HFFc6 (cell line): ENCODE results near the gene ROBO4. TPM values are rescaled to one million over a fixed set of nuclear protein-coding genes. Genes with fewer than 3 reads are reported as not detected.
A peak's percentile ranks its signal among the peaks of the same experiment; 100 is the strongest.

Experiments used
- DNase-seq: peaks from one replicate; pipeline ENCODE4 v3.0.0-alpha.2; 2018
- H3K27ac Mint-ChIP-seq: 2 replicates; pipeline ENCODE4 v1.8.0; 2020; ENCODE audit warnings: mild to moderate bottlenecking, mixed read lengths
- H3K27me3 Mint-ChIP-seq: 2 replicates; pipeline ENCODE4 v1.8.0; 2021; ENCODE audit warnings: mild to moderate bottlenecking, moderate library complexity, mixed read lengths; ENCODE audit not compliant: insufficient read depth
- H3K36me3 Mint-ChIP-seq: 2 replicates; pipeline ENCODE4 v1.8.0; 2021; ENCODE audit warnings: low read depth, mixed read lengths
- H3K4me1 Mint-ChIP-seq: 2 replicates; pipeline ENCODE4 v1.8.0; 2020; ENCODE audit warnings: low read depth, mixed read lengths
- H3K4me3 Mint-ChIP-seq: 2 replicates; pipeline ENCODE4 v1.8.0; 2020; ENCODE audit warnings: mild to moderate bottlenecking, moderate library complexity, mixed read lengths
- H3K9me3 Mint-ChIP-seq: 2 replicates; pipeline ENCODE4 v1.8.0; 2020; ENCODE audit warnings: mild to moderate bottlenecking, mixed read lengths
- total RNA-seq, 6 experiments: library from RNA; stranded (reverse); fragmentation: NEBNext Ultra II Directional; extraction: Animal tissue kit (Norgen Biotek cat#: 25700); gene quantifications; 2 replicates in 1 of 6; 3 replicates in 5 of 6; pipeline ENCODE4 v1.2.3, GENCODE V29; 2021
- TF ChIP-seq, protein P1 (sequence below): fragments of 200-600 bp; sonication (generic); IDR thresholded peaks from 2 replicates; pipeline ENCODE4 v1.5.0; 2021; ENCODE audit warnings: antibody characterized with exemption, mild to moderate bottlenecking

ROBO4 gene
- total RNA-seq, 6 experiments from 2014 or later: 0.46 to 0.63 (median 0.56) TPM

DNA sequence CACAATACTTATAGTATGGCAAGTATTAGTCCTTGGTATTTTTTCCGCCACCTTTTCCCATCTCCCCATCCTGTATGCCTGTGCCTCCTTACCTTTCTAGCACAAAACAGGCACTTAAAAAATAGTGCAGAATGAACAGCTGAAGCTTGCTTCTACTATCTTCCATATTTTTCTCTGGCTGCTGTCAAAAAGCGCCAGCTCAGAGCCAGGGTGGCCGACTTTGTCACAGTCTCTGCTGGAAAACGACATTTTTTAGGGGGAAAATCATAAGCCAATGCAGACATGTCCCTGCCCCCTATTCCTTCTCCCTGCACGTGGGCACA, 58.9 kb downstream of the ROBO4 start:
- Mint-ChIP-seq H3K4me1 (peaks cover 31% of the 10 kb centered on the region), H3K36me3 (peaks cover 4% of the 10 kb centered on the region; the same call in 1 of the 2 replicates), H3K27ac (no peak overlapping the region), H3K27me3 (peaks cover 43% of the 10 kb centered on the region), H3K4me3 (no peak overlapping the region), H3K9me3 (no peaks in the 10 kb centered on the region)
- TF ChIP-seq, protein P1, sequence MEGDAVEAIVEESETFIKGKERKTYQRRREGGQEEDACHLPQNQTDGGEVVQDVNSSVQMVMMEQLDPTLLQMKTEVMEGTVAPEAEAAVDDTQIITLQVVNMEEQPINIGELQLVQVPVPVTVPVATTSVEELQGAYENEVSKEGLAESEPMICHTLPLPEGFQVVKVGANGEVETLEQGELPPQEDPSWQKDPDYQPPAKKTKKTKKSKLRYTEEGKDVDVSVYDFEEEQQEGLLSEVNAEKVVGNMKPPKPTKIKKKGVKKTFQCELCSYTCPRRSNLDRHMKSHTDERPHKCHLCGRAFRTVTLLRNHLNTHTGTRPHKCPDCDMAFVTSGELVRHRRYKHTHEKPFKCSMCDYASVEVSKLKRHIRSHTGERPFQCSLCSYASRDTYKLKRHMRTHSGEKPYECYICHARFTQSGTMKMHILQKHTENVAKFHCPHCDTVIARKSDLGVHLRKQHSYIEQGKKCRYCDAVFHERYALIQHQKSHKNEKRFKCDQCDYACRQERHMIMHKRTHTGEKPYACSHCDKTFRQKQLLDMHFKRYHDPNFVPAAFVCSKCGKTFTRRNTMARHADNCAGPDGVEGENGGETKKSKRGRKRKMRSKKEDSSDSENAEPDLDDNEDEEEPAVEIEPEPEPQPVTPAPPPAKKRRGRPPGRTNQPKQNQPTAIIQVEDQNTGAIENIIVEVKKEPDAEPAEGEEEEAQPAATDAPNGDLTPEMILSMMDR: no peak
- no peak for DNase-seq

GRCh38 chr11:124837491-124837856, 60.2 kb downstream of the ROBO4 start:
- peaks cover 31% of the 10 kb centered on the region for H3K4me1 Mint-ChIP-seq
- peak; percentile 89 for DNase-seq

DNA sequence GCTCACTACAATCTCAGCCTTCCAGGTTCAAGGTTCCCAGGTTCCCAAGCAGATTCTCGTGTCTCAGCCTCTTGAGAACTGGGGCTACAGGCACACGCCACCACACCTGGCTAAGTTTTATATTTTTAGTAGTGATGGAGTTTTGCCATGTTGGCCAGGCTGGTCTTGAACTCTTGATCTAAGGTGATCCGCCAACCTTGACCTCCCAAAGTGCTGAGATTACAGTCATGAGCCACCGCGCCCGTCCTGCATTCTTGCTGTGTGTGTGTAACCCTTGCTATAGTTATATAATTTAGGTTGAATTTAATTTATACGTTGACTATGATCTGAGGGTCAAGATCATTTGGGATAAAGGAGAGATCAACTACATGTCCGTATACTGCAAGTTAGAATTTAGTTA, 61.7 kb downstream of the ROBO4 start:
- peak overlapping the region; percentile 82 for H3K4me3 Mint-ChIP-seq
- TF ChIP-seq, protein P1: no peak
- no peaks in the 10 kb centered on the region for H3K9me3 Mint-ChIP-seq
- H3K36me3 Mint-ChIP-seq: 0 out of 2 replicates have a peak, but pooled peaks cover 2% of the 10 kb centered on the region
- H3K27me3 Mint-ChIP-seq: peaks cover 22% of the 10 kb centered on the region
- peaks cover 26% of the 10 kb centered on the region for H3K4me1 Mint-ChIP-seq
- no peak for DNase-seq
- H3K27ac Mint-ChIP-seq: peak overlapping the region; percentile 85

More at GRCh38 chr11:124837491-124837856, 60.2 kb downstream of the ROBO4 start:
- Mint-ChIP-seq H3K27me3 (peaks cover 33% of the 10 kb centered on the region), H3K36me3 (peaks cover 4% of the 10 kb centered on the region; the same call in 1 of the 2 replicates), H3K9me3 (no peaks in the 10 kb centered on the region), H3K4me3 (peak overlapping the region; percentile 82; the same call in 1 of the 2 replicates), H3K27ac (peak overlapping the region; percentile 85; the same call in 1 of the 2 replicates)
- TF ChIP-seq, protein P1: peak; percentile 10; the same call in 1 of the 2 replicates

DNA sequence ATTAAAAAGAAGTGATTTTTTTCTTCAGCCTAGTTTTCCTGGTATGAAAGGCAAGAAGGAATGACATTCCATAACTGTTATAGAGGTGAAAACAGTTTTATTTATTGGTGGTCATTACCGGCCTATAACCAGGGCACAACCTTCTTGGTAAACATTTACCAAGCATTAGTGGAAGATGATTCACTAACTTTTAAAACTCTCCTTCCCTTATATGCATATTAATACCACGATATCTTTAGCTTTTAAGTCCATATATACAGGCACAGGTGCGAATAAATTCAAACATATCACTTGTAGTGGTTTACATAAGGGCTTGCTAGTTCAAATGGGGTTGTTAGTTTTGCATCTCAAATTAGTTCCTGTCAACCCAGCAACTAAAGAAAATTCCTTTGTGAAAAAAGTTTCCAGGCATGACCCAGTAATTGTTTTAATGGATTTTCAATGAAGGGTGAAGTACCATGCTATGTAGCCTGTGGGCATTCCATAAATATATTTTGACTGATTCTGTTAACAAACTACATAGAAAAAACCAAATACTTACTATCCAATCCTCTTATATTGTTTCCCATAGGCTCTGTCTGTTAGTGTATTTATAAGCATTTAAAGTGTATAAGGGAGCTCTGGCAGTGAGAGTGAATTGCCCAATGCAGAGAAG, 63.0 kb downstream of the ROBO4 start:
- H3K27me3 Mint-ChIP-seq: peaks cover 19% of the 10 kb centered on the region
- no peak overlapping the region for H3K27ac Mint-ChIP-seq
- H3K4me3 Mint-ChIP-seq: no peak overlapping the region
- no peak for DNase-seq
- TF ChIP-seq, protein P1: no peak
- H3K4me1 Mint-ChIP-seq: peaks cover 24% of the 10 kb centered on the region
- H3K36me3 Mint-ChIP-seq: no peaks in the 10 kb centered on the region
- no peaks in the 10 kb centered on the region for H3K9me3 Mint-ChIP-seq

Other genes starting within 250 kb of the ROBO4 start
- gene SIAE, start 224.1 kb downstream of the ROBO4 start, total RNA-seq: 10 to 100 TPM in 5 of 6 experiments, 1 to 10 TPM in 1; 9.2 to 14.4 (median 11.3) TPM
- gene SPA17, start 224.0 kb downstream of the ROBO4 start, total RNA-seq: 10 to 100 TPM in 1 of 6 experiments, 1 to 10 TPM in 5; 5.0 to 10.2 (median 9.1) TPM
- gene NRGN, start 157.9 kb downstream of the ROBO4 start, total RNA-seq: 1 to 10 TPM; 3.8 to 6.5 (median 5.4) TPM
- under 1 TPM in 1 of 6 experiments, not detected in 5; 0.14 TPM for gene VSIG2, start 145.6 kb downstream of the ROBO4 start, total RNA-seq
- under 1 TPM in 3 of 6 experiments, not detected in 3; 0.11 to 0.14 (median 0.12) TPM for gene ESAM, start 135.6 kb downstream of the ROBO4 start, total RNA-seq
- gene MSANTD2, start 97.5 kb downstream of the ROBO4 start, total RNA-seq: 1 to 10 TPM; 4.4 to 7.1 (median 5.8) TPM
- gene ROBO3, start 32.4 kb downstream of the ROBO4 start, total RNA-seq: 1 to 10 TPM; 1.9 to 3.3 (median 2.6) TPM
- not detected for gene HEPN1, start 21.4 kb upstream of the ROBO4 start, total RNA-seq
- gene HEPACAM, start 38.2 kb upstream of the ROBO4 start, total RNA-seq: under 1 TPM in 1 of 6 experiments, not detected in 5; 0.31 TPM
- gene CCDC15, start 56.3 kb upstream of the ROBO4 start, total RNA-seq: 1 to 10 TPM; 1.3 to 3.2 (median 2.5) TPM
- gene SLC37A2, start 165.4 kb upstream of the ROBO4 start, total RNA-seq: 1 to 10 TPM; 1.7 to 4.5 (median 3.7) TPM
- gene TMEM218, start 213.8 kb upstream of the ROBO4 start, total RNA-seq: 10 to 100 TPM; 14.9 to 24.3 (median 20.7) TPM